Dermis blood vessel endothelial cell (primary cell): Measurements from ENCODE around the gene CHST13. TPM values are rescaled to one million over a fixed set of nuclear protein-coding genes. Genes with fewer than 3 reads are reported as not detected.
"Not testable (repeated sequence)": the region's sequence is repeated elsewhere in the genome, so short reads cannot be mapped to it uniquely, and the experiment has no call there.

Source experiments
- DNase-seq: peaks from one replicate; pipeline ENCODE4 v3.0.0; 2010
- total RNA-seq: library from RNA; depleted of rRNA; stranded (reverse); fragments of >200 nt; gene quantifications from 2 replicates; pipeline ENCODE4 v1.2.3, GENCODE V29; 2014

The CHST13 gene
- total RNA-seq, 1 donor from 2014 or later: not detected

- no peak for DNase-seq
Observed at GRCh38 chr3:126527006-126527405, 3.1 kb downstream of the CHST13 start.

GRCh38 chr3:126527455-126528211 lies 3.7 kb downstream of the CHST13 start:
- no peak for DNase-seq

GRCh38 chr3:126528419-126528799 lies 4.5 kb downstream of the CHST13 start:
- no peak for DNase-seq

- no peak for DNase-seq
Observed at GRCh38 chr3:126528800-126529541, 5.0 kb downstream of the CHST13 start.

GRCh38 chr3:126529585-126530170 lies 5.7 kb downstream of the CHST13 start:
- no peak for DNase-seq

- DNase-seq: peak; percentile 14
Observed at GRCh38 chr3:126530171-126531050, 6.5 kb downstream of the CHST13 start.

DNA sequence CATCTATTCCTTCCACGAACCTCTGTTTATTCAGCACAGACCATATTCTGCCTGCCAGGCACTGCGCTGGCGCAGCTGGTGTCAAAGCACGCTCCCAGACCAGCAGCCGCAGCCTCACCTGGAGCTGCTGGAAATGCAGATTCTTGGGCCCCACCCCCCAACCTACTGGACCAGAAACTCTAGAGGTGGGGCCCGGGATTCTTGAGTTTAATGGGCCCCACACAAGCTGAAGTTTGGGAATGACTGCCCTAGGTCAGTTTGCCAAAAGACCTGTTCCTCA lies 7.0 kb downstream of the CHST13 start:
- no peak for DNase-seq

DNA sequence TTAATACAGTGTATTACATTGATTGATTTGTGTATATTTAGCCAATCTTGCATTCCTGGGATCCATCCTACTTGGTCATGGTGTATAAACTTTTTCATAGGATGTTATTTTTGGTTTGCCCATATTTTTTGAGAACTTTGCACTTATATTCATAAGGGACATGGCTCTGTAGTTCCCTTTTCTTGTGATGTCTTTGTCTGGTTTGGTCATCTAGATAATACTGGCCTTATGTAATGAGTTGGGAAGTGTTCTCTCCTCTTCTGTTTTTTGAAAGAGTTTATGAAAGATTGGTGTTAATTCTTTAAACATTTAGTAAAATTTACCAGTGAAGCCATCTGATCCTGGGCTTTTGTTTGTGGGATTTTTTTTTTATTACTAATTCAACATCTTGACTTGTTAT lies 9.6 kb downstream of the CHST13 start:
- no peak for DNase-seq

- DNase-seq: not testable (repeated sequence)
Observed at GRCh38 chr3:126534716-126535115, 10.8 kb downstream of the CHST13 start.

- no peak for DNase-seq
Observed at GRCh38 chr3:126535636-126536035, 11.7 kb downstream of the CHST13 start.

DNA sequence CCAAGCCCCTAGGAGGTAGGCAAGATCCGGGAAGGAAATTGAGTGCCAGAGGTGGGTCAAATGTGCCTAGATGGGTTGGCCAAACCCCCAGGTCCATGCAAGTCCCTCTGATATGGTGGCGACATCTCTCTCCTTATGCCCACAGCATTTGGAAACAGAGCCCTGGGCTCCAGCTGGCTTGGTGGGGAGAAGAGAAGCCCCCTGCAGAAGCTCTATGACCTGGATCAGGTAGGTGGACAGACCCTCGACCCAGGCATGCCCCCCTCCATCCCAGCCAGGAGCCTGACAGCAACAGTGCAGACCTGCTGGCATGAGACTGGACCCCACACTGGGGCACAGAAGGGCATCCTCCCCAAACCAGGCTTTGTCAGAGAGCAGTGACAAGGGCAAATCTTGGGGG lies 12.2 kb downstream of the CHST13 start:
- DNase-seq: no peak

DNA sequence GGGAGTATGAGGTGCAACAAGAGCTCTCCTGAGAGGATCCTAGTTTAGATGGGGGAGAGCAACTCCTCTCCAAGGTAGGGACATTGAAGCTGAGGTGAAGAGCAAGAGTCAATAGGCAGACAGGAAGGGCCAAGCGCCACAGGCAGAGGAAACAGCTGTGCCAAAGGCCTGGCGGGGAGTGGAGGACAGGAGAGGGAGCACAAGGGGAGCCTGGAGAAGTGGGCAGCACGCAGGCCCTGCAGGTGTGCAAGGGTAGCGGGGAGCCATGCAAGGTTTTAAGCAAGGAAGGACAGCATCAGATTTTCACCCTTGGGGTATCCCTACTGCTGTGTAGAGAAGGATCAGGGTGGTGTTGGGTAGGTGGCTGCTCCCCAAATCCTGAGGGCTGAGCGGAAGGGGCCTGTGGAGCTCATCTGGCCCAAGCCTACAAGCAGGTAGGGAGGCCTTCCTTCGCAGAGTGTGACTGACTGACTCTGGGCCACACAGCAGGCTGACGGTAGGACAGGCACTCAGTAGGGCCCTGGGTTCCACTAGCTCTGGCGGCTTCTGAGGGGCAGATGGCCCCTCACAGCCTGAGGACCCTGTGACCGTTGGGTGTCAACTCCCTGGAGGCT lies 13.3 kb downstream of the CHST13 start:
- no peak for DNase-seq

DNA sequence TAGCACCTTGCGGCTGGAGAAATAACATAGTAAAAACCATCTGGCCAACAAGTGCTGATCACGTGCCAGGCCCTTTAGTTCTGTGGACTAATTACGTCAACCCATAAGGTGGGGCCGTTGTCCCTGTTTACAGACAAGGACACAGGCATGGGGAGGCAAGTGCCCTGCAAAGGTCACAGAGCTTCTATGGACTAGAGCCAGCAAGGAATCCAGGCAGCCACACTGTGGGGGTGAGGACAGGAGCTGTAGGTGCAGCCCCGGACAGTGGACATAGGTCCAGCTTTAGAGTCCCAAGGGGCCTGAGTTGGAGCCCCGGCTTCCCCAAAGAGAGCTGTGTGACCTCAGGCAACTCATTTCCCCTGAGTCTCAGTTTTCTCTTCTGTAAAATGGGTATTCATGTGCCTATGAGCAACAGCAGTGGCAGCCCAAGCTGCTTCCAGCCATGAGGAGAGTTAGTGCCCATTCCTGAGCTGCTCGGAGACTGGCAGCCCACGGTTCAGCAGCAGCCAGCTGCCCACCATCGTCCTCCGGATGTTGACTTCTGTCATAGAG lies 13.9 kb downstream of the CHST13 start:
- DNase-seq: no peak

GRCh38 chr3:126538316-126538715 lies 14.4 kb downstream of the CHST13 start:
- no peak for DNase-seq

DNA sequence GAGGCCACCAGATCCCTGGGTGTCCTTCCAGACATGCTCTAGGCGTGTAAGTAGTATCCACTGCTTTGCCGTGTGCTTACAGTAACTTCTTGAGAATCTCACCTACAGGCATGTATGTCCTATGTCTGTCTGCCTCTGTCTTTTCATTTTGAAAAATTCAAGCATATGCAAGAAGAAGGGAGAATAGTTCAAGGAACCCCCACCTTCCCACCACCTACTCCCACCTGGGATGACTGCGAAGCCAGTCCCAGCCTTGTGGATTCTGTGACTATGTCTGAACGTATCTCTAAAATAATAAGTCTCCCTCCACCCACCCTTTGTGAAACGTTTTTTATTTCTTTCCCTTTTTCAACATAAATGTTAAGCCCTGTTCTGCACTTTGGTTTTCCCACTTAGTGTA lies 15.0 kb downstream of the CHST13 start:
- DNase-seq: no peak

DNA sequence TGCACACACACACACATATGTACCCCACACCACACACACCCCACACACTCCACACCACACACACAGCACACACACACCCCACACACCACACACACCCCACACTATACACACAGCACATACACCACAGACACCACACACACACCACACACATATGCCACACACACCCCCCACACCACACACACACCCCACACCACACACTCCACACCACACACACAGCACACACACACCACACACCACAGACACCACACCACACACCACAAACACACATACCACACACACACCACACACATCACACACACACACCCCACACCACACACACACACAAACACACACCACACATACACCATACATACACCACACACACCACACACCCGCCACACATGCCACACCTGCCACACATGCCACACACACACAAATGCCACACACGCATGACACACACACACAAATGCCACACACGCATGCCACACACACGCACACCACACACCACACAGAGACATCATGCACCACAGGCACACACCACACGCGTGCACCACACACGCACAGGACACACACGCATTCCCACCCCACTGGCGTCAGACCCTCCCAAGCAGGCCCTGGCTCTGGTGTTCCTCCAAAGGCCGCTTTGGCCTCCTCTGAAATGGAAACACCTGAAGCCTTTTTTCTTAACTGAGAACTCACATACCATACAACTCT lies 15.7 kb downstream of the CHST13 start:
- DNase-seq: no peak

GRCh38 chr3:126540342-126540849 lies 16.4 kb downstream of the CHST13 start:
- DNase-seq: peak; percentile 64

- no peak for DNase-seq
Observed at GRCh38 chr3:126540951-126541627, 17.1 kb downstream of the CHST13 start.

DNA sequence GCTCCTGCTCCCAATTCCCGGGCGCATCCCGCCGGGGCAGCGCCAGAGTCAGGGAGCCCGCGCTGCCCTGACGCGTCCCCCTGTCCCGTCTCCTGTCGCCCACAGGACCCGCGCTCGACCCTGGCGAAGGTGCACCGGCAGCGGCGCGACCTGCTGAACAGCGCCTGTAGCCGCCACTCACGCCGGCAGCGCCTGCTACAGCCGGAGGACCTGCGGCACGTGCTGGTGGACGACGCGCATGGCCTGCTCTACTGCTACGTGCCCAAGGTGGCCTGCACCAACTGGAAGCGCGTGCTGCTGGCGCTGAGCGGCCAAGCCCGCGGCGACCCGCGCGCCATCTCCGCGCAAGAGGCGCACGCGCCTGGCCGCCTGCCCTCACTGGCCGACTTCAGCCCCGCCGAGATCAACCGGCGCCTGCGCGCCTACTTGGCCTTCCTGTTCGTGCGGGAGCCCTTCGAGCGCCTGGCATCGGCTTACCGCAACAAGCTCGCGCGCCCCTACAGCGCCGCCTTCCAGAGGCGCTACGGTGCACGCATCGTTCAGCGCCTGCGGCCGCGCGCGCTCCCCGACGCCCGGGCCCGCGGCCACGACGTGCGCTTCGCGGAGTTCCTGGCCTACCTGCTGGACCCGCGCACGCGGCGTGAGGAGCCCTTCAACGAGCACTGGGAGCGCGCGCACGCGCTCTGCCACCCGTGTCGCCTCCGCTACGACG lies 17.8 kb downstream of the CHST13 start:
- no peak for DNase-seq
